SK-N-SH (cell line): Measurements from ENCODE around the gene TMEM240.

Experiments used
- CTCF ChIP-seq: fragments of 200-600 bp; sonication (generic); IDR thresholded peaks from 2 replicates; pipeline ENCODE4 v1.6.1; 2017; ENCODE audit warnings: antibody characterized with exemption, mild to moderate bottlenecking, moderate library complexity
- SIN3A ChIP-seq: IDR thresholded peaks from 2 replicates; pipeline ENCODE4 v1.6.1; 2012; ENCODE audit warnings: low read depth, mild to moderate bottlenecking, low read length, moderate library complexity, borderline replicate concordance
- TEAD4 ChIP-seq: IDR thresholded peaks from 2 replicates; pipeline ENCODE4 v1.4.0; 2012; ENCODE audit warnings: mild to moderate bottlenecking, borderline replicate concordance; ENCODE audit not compliant: insufficient read depth

- no peak for TF ChIP-seq TEAD4
- no peak for TF ChIP-seq CTCF
- TF ChIP-seq SIN3A = no peak
Observed at GRCh38 chr1:1552263-1552639, 11.8 kb upstream of the TMEM240 start.
